HG03571 (cell line): ENCODE results near the gene MUC6.

Experiments used
- ATAC-seq: cut with Tn5 transposase; IDR thresholded peaks from one replicate; pipeline ENCODE4 v1.9.1; 2021; ENCODE audit not compliant: unreplicated experiment

The MUC6 gene

GRCh38 chr11:970319-970871 lies 66.1 kb downstream of the MUC6 start:
- no peak for ATAC-seq

- no peak for ATAC-seq
Measured at GRCh38 chr11:969651-970205, 66.8 kb downstream of the MUC6 start.

GRCh38 chr11:968822-969221 lies 67.7 kb downstream of the MUC6 start:
- ATAC-seq: no peak

GRCh38 chr11:967995-968751 lies 68.3 kb downstream of the MUC6 start:
- no peak for ATAC-seq

- no peak for ATAC-seq
Measured at GRCh38 chr11:965206-965775, 71.2 kb downstream of the MUC6 start.

- ATAC-seq: no peak
Measured at GRCh38 chr11:963852-964251, 72.7 kb downstream of the MUC6 start.
